Heart right ventricle (tissue), 16 donors: ENCODE data around the gene NOX5. TPM values are rescaled to one million over a fixed set of nuclear protein-coding genes. Genes with fewer than 3 reads are reported as not detected.

Experiments used
- ATAC-seq, 8 donors: fragments of 200-7000 bp; cut with Tn5 transposase; one replicate each; pipeline ENCODE4 v1.9.1; 2020; ENCODE audit warnings: mild to moderate bottlenecking in 8 of 8, moderate library complexity in 8 of 8, moderate number of reproducible peaks in 1 of 8
- DNase-seq, 2 donors: peaks; one replicate each; pipeline ENCODE4 v3.0.0-alpha.2; 2020
- H3K27ac ChIP-seq, 10 donors: fragments of 200-600 bp; sonication (generic) in 2 of 10; one replicate each; pipeline versions ENCODE4 v1.5.0 to v1.8.0; 2020 to 2022; ENCODE audit warnings: mild to moderate bottlenecking in 3 of 10
- H3K27me3 ChIP-seq, 7 donors: fragments of 200-600 bp; one replicate each; pipeline ENCODE4 v1.8.0; 2021 to 2022; ENCODE audit warnings: mild to moderate bottlenecking in 2 of 7
- H3K36me3 ChIP-seq, 9 donors: fragments of 200-600 bp; sonication (generic) in 1 of 9; one replicate each; pipeline versions ENCODE4 v1.5.0 to v1.8.0; 2020 to 2022; ENCODE audit warnings: mild to moderate bottlenecking in 2 of 9
- H3K4me1 ChIP-seq, 9 donors: fragments of 200-600 bp; sonication (generic) in 1 of 9; one replicate each; pipeline versions ENCODE4 v1.5.0 to v1.8.0; 2020 to 2022; ENCODE audit warnings: mild to moderate bottlenecking in 4 of 9
- H3K4me3 ChIP-seq, 10 donors: fragments of 200-600 bp; sonication (generic) in 2 of 10; one replicate each; pipeline versions ENCODE4 v1.5.0 to v1.8.0; 2020 to 2022; ENCODE audit warnings: mild to moderate bottlenecking in 7 of 10, moderate library complexity in 2 of 10
- H3K9me3 ChIP-seq, 11 donors: fragments of 200-600 bp in 10 of 11; sonication (generic) in 2 of 11; one replicate each; pipeline versions ENCODE4 v1.5.0 to v1.8.0; 2013 to 2022; ENCODE audit warnings: mild to moderate bottlenecking in 2 of 11, control low read depth in 1 of 11, moderate library complexity in 1 of 11
- WGBS, 2 donors: extraction: QIAGEN DNeasy Blood & Tissue Kit; methylation state at CpG; one replicate each; pipeline ENCODE4 v1.1.7; 2013; ENCODE audit warnings: inconsistent platforms in 1 of 2; 5-methylcytosine and 5-hydroxymethylcytosine counted together
- intact Hi-C, 10 donors: fragments of 100-400 bp; cut with DNase I; formaldehyde crosslinking; loops; one replicate each; pipeline versions ENCODE4 v1.11.1 to v1.14.2; 2022
- polyA plus RNA-seq, 2 donors: library from polyadenylated mRNA; stranded (reverse); fragments of 200-250 nt; gene quantifications; one replicate each; pipeline ENCODE4 v1.2.3, GENCODE V29; 2013
- total RNA-seq, 10 donors: library from RNA; stranded (reverse); fragmentation: NEBNext Ultra II Directional in 3 of 10; extraction: Animal tissue kit (Norgen Biotek cat#: 25700) in 3 of 10; gene quantifications; one replicate each; pipeline versions ENCODE4 v1.2.1 to v1.2.4, GENCODE V29; 2021 to 2023
- TF ChIP-seq, protein P1 (sequence below), 9 donors: fragments of 200-600 bp; sonication (generic) in 2 of 9; IDR thresholded peaks; one replicate each; pipeline versions ENCODE4 v1.5.0 to v1.8.0; 2021 to 2022; ENCODE audit warnings: antibody characterized with exemption in 9 of 9, mild to moderate bottlenecking in 5 of 9, moderate library complexity in 1 of 9
- donor health status: Arrhythmogenic right ventricular cardiomyopathy.
- donor health status: ischemic (EF 13 %, LVEDD 7.1; RV severe dilation, severe dysfunction).
- donor health status: healthy with polysubstance abuse.
- donor health status: DM: no; HTN: yes; CAD: no.
- donor health status: DM: no; HTN: no; CAD: no.
- donor health status: ischemic (EF 25% LVEDD 6.9; RV normal size, moderate dysfunction).
- donor health status: ischemic (EF 25% LVEDD 5.7; RV mildly dilated, moderate dysfunction).
- donor health status: healthy.
- donor health status: DM: yes; HTN: yes; CAD: no.
- donor health status: Ischemic cardiomyopathy.
- donor health status: ischemic (EF 35%, LVEDD 5.7; RV mildly dilated, moderate dysfunction).
- donor health status: nonischemic (EF 11% LVEDD 7.7; RV severe dilation, severe dysfunction).
- donor health status: DM: yes; HTN: yes; CAD: no.
- donor health status: PGD.
- donor health status: ischemic (EF 29% LVEDD 5.4; RV normal size, mild dysfunction).
- donor health status: nonischemic (EF 23%, LVEDD 6.1; RV moderate dilation, normal function).

Gene NOX5
- total and polyA plus RNA-seq, 12 donors, result 0.06 to 0.37 (median 0.18) TPM; not detected in 4

DNA sequence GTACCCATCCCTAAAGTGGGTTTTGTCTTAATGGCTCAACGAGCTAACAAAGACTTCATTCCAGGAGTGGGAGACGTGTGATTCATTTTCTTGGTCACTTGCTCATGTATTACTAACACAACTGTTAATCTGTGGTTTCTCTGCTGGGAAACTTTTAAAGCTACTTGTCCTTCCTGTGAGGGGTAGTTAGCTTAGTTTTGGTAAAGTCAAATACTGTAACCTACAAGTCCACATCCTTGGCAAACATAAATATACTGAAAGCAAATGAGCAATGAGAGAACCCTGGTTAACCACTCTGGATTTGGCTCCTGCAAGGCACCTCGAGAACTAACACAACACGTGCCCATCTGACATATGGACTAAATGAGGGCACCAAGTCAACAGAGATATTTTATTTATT, 19.9 kb downstream of the NOX5 start:
- Histone ChIP-seq H3K36me3 (no peaks in the 10 kb centered on the region), H3K4me3 (no peak overlapping the region), H3K9me3 (no peaks in the 10 kb centered on the region), H3K4me1 (peaks cover 0 to 10% (median 0%) of the 10 kb centered on the region in 9 donors), H3K27me3 (peaks cover 0 to 48% (median 28%) of the 10 kb centered on the region in 7 donors), H3K27ac (no peak overlapping the region)
- TF ChIP-seq, protein P1, sequence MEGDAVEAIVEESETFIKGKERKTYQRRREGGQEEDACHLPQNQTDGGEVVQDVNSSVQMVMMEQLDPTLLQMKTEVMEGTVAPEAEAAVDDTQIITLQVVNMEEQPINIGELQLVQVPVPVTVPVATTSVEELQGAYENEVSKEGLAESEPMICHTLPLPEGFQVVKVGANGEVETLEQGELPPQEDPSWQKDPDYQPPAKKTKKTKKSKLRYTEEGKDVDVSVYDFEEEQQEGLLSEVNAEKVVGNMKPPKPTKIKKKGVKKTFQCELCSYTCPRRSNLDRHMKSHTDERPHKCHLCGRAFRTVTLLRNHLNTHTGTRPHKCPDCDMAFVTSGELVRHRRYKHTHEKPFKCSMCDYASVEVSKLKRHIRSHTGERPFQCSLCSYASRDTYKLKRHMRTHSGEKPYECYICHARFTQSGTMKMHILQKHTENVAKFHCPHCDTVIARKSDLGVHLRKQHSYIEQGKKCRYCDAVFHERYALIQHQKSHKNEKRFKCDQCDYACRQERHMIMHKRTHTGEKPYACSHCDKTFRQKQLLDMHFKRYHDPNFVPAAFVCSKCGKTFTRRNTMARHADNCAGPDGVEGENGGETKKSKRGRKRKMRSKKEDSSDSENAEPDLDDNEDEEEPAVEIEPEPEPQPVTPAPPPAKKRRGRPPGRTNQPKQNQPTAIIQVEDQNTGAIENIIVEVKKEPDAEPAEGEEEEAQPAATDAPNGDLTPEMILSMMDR (IDR thresholded peaks at IDR 0.05), result no peak
- DNase-seq, result no peak
- intact Hi-C loops, result no loop called here
- ATAC-seq, result no peak
- 64 to 69% methylated on average over 4 of the region's 4 CpGs for WGBS, 2 donors

DNA sequence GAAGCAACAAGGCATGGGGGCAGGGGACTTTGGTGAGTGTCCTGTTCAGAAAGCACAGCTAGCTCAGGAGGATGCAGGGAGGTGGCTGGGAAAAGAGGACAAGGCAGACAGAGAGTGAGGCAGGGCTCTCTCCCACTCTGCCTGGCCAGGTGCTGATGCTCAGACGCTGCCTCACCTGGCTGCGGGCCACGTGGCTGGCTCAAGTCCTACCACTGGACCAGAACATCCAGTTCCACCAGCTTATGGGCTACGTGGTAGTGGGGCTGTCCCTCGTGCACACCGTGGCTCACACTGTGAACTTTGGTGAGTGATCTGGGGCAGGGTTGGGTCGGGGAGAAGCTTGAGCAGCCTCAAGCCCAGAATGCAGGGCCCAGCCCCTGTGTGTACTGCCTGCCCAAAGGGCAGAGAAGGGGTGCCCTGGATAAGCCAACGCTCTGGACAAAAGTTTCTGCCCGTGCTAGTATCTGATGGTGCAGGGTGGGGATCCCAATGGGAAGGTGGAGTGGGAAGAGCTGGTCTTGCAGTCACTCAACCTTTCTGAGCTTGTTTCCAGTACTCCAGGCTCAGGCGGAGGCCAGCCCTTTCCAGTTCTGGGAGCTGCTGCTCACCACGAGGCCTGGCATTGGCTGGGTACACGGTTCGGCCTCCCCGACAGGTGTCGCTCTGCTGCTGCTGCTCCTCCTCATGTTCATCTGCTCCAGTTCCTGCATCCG, 20.9 kb downstream of the NOX5 start:
- WGBS, 2 donors, result 59 to 71% methylated on average over 16 of the region's 16 CpGs
- peaks cover 0 to 48% (median 28%) of the 10 kb centered on the region in 7 donors for H3K27me3 ChIP-seq

DNA sequence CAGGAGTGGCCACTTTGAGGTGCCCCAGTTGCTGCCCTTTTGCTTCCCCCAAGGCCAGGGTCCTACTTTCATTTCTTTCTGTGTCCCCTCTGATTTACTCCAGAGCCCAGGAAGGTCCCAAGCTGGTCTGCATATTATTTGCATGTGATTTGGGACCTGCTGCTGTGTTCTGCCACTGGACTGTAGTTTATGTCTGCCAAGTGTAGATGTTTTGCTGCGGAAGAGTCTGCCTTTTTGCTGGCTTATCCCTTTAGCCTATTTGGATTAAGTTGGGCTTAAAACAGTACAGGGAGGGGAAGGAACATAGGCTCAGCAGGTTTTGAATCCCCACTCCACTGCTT, 21.4 kb downstream of the NOX5 start:
- WGBS, 2 donors, result 95 to 96% methylated on average over 1 of the region's 1 CpG
- Histone ChIP-seq H3K4me1 (peaks cover 0 to 10% (median 0%) of the 10 kb centered on the region in 9 donors), H3K27ac (no peak overlapping the region), H3K27me3 (peaks cover 0 to 48% (median 28%) of the 10 kb centered on the region in 7 donors), H3K9me3 (no peaks in the 10 kb centered on the region), H3K36me3 (no peaks in the 10 kb centered on the region), H3K4me3 (no peak overlapping the region)
- TF ChIP-seq, protein P1 (IDR thresholded peaks at IDR 0.05), result no peak
- intact Hi-C loops, result no loop called here
- no peak for DNase-seq
- ATAC-seq, result no peak

More for the DNA sequence above, 20.9 kb downstream of the NOX5 start:
- no peak for DNase-seq
- H3K9me3 ChIP-seq, result no peaks in the 10 kb centered on the region
- TF ChIP-seq, protein P1 (IDR thresholded peaks at IDR 0.05), result peak in 4 of 9 donors; percentile 10 to 30 (median 17)
- ATAC-seq, result peak in 1 of 8 donors; percentile 45
- H3K36me3 ChIP-seq, result no peaks in the 10 kb centered on the region
- intact Hi-C loops, result no loop called here
- H3K4me1 ChIP-seq, result peaks cover 0 to 10% (median 0%) of the 10 kb centered on the region in 9 donors
- H3K4me3 ChIP-seq, result no peak overlapping the region
- no peak overlapping the region for H3K27ac ChIP-seq

- intact Hi-C loops, result no loop called here
- WGBS, 2 donors, result 87 to 88% methylated on average over 5 of the region's 5 CpGs
- DNase-seq (no peak), ATAC-seq (no peak)
- H3K4me1 ChIP-seq, result peaks cover 0 to 4% (median 0%) of the 10 kb centered on the region in 9 donors
- no peak overlapping the region for H3K4me3 ChIP-seq
- no peak overlapping the region for H3K27ac ChIP-seq
- H3K27me3 ChIP-seq, result peaks cover 0 to 47% (median 22%) of the 10 kb centered on the region in 7 donors
- H3K36me3 ChIP-seq, result no peaks in the 10 kb centered on the region
- TF ChIP-seq, protein P1 (IDR thresholded peaks at IDR 0.05), result no peak
- H3K9me3 ChIP-seq, result no peaks in the 10 kb centered on the region
Measured at GRCh38 chr15:69036826-69037225, 22.3 kb downstream of the NOX5 start.
